HG03025 (cell line): Measurements from ENCODE around the gene CD47.
A peak's percentile ranks its signal among the peaks of the same experiment; 100 is the strongest.

ENCODE experiments used
- ATAC-seq: cut with Tn5 transposase; IDR thresholded peaks from one replicate; pipeline ENCODE4 v1.9.1; 2021; ENCODE audit warnings: mild to moderate bottlenecking, moderate library complexity; ENCODE audit not compliant: unreplicated experiment, low FRiP score

Gene CD47

DNA sequence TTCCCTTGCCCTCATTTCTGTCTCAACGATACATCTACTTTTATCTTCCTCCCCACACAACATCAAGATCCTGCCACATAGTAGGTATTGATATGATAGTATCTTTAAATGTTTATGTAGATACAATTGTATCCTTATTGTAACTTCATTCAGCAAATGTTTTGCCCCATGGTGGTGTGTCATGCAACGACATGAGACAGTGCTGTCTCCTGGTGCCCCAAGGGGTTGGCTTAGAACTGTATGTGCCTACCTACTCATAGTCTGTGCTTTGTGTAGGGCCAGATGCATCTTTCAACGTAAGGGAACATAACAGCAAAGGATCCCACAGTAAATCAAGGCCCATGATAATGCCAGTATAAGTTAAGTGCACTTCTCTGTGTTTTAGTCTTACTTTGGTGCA lies 2.8 kb upstream of the CD47 start:
- ATAC-seq, result no peak

DNA sequence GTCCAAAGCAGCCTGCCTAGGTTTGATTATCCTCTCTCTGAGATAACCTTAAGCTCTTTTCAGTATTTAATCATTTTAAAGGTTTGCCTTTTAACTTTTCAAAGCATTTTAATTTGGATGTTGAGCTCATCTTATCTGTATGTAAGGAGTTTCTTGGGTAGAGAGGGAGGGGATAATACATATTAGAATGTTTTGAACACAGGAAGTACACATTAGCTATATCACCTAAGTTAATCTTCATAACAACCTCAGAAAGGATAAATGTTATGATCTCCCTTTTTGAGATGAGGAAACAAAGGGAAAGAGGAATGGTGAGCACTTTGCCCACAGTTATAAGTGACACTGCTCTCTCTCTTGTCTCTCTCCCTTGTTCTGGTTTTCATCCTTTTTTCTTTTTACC lies 2.2 kb upstream of the CD47 start:
- no peak for ATAC-seq

DNA sequence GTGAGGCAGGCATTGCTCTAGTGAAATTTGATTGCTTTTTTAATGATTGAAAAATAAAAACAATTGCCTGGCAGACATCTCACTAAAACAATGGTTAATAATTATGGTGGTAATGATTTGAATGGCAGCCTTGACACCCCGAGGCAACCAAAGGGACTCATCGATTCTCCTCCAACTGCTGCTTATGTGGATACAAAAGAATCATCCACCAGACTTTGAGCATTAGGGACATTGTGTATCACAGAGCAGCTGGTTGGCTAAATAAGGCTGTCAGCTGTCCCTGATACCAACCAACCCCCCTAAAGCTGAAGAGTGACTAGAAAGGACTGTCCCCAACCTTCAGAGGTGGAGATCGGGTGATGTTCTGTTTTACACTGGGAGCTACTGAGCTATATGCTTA lies 1.7 kb upstream of the CD47 start:
- no peak for ATAC-seq

DNA sequence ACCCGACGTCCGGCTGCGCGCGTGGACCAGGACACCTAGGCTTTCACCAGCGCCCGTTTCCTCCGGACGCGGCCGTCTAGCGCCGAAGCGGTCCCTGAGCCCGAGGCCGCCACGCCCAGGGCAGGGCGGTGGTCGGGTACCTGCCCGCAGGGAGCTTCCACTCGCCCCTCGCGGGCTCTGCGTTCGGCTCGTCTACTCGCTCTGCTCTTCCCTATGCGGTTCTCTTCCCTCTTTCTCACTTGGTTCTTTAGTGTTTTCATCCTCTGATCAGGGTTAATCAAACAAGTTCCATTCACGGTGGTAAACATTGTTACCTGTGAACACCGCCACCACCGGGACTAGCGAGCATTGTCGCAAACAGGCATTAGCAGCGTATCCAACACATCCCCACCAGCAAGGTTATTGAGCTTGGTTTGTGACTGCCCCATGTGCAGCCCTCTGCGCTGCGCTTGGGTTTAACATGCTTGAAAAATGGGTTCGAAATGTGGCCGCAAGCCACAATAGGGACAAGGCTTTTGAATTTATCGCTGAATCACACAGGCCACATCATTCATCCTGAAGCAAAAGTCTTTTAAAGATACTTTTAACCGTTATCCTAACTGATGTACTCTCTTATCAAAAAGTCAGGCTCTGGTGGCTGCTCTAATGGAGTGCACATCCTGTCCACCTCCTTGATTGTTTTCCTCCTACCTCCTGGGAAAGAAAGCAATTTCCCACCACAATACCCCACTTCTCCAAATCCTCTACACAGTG lies 843 bp upstream of the CD47 start:
- ATAC-seq, result peak; percentile 6

DNA sequence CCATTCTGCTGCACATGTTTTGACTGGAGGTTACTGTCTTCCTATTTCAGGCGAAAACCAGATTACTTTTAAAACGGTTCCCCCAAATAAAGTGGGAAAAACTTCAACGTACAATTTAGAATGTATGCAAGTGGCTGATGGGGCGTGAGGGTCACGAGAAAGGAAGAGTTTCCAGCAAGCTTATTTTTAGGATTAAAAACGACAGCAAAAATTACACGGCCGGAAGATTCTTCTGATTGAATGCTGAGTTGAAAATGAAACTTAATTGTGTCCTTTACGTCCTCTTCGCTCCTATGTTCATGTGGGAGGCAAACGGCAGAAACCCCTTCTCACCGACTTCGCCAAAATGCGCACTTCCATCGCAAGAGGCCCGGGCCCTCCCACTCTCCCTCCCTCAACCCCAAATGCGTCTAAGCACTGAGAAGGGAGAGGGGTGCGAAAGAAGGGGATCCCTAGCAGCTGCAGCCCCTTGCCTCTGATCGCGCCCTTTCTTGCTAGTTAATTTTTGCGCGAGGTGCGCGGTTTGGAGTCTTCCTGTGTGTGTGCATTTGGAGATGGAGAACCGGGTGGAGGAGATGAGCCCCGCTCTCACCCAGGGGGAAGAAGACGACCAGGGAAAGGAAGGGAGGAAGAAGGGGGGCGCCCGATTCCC lies 656 bp downstream of the CD47 start:
- peak; percentile 2 for ATAC-seq

DNA sequence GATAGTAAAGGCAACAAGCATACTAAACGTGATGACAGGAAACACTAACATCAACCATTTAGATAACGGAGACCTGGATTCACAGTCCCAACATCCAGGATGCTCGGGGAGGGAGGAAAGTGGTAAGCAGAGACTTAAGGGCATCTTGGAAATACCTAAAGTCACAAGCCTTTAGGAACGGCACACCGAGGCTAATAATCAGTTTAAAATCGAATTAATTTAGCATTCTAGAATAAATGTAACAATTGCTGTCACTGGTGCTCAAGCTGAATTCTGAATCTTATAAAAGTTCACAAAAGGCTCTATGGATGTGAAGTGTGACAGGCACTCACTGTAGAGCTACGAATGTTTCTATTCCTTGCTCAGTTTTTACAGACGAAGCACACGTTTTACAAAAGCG lies 1.3 kb downstream of the CD47 start:
- ATAC-seq, result no peak

DNA sequence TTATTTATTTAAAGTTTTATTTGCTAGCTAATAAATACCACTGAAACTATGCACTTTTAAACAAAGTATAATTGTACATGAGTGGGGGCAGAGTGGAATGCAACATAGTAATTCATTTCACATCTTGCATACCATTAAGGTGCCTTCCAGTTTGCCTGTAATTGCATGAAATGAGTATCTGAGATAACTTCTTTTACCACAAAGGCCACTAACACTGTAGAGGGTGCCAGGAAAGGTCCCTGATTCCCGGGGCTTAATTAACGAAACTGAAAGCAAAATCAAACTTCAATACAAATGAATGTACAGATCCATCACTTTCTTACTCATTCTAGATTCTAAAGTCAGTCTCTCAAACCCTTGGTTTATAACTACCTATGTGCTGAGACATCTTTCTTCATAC lies 2.1 kb downstream of the CD47 start:
- no peak for ATAC-seq

DNA sequence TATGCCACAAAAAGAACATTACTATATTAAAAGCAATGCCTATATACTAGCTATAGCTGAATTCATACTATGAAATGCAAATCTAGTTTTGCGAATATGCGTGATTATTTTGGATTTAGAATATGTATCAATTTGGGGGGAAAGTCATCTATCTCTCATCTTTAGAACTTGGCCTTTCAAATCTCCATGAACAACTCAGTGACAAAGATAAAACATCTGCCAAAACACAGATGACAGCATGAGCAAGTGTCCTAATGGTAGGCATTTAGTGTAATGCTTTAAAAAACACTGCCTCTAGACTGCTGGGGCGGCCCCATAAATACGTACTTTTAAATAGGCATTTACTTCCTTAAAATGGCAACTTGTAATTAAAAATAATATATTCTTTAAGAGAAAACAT lies 2.7 kb downstream of the CD47 start:
- no peak for ATAC-seq

DNA sequence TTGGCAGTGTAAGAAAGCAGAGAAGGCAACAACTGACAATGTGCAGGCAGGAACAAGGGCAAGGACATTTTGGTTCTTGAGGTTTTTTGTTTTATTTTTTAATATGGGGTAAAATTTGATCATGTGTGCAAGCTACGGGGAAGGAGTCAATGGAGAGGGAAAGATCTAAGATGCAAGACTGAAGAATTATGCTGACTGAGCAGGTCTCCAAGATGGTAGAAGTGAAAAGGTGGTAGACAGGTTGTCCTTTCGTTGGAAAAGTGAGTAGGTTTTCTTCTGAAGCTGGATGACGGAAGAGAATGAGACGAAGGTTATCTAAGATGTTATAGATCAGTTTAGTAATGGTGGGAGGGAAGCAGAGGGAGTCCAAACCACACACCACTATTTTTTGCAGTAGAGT lies 4.2 kb downstream of the CD47 start:
- ATAC-seq, result no peak

DNA sequence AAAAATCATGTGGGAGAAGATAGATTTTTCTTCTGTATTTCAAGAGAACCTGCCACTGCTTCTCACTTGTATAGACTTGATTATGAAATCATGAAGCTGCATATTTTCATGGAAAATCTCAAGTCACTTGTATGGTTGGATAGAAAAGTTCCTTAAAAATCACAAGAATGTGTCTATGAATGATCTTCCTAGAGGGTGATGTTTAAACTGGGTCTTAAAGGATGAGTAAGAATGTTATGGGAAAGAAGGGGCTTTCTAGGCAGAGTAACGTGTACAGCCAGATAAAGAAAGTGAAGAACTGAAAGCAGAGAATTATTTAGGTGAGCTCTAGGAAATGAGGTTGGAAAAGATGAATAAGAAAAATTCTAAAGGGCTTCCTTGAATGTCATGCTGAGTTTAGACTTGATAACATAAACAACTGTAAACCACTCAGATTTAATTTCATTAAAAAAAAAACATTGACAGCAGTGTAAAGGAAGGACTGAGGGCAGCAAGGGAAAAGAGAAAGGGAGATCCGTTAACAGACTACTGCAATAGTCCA lies 5.0 kb downstream of the CD47 start:
- no peak for ATAC-seq

DNA sequence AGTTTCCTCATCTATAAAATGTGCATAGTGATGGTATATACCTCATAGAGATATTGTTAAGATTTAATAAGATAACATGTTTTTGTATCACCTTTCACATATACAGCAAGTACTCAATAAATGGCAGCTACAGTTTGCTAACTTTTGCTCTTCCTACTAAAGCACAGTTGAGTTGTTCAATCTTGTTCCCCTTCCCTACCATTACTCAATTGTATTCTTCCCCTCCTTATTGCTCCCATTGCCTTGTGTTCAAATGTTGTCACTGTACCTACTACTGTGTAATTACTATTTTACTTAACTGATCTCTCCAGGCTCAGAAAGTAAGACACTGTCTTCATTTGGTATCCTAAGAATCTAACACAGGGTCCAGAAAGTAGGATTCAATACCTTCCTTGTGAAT lies 5.5 kb downstream of the CD47 start:
- no peak for ATAC-seq

DNA sequence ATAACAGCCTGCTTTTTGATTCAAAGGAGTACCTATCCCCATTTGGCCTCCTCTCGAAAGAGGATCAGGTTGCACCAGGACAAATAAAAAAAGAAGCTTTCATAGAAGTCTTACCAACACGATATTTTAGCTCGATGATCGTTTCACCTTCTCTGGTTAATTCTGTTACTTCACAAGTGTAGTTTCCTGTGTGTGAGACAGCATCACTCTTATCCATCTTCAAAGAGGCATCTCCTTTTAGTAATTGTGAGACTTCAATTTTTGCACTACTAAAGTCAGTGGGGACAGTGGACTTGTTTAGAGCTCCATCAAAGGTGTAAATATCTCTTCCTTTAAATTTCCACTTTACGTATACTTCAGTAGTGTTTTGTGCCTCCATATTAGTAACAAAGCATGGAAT lies 11.0 kb downstream of the CD47 start:
- no peak for ATAC-seq

DNA sequence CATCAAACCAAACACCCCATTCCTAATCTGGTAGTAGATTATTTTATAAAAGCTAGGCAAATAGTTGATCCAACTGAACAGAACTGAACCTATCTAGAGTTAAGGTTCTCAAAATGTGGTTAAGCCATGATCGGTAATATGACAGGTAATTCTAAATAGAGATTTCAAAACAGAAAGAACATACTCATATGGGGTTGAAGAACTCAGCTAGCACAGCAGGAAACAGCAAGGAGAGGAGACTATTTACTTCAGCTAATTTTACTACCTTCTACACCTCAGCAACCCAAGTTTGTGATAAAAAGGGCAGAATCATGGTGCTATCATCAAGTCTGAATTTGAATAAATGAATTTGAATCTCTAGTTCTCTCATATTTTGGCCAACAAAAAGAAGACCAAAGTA lies 11.8 kb downstream of the CD47 start:
- ATAC-seq, result no peak

DNA sequence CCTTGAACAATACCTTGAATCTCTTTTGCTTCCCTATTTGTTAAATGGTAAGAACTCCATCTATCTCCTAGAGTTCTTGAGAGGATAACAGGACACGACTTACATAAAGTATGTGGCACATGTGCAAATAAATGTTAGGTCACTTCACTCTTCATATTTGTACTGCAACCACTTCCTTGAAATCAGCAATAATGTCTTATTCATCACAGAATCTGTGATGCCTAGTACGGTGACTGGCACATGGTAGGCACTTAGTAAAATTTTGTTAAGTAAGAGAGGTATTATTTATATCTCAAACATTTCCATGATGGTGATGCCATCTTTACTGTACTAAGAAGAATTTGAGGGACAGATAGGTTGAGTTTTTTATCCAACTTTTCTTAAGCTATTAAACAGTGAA lies 14.3 kb downstream of the CD47 start:
- ATAC-seq, result no peak

DNA sequence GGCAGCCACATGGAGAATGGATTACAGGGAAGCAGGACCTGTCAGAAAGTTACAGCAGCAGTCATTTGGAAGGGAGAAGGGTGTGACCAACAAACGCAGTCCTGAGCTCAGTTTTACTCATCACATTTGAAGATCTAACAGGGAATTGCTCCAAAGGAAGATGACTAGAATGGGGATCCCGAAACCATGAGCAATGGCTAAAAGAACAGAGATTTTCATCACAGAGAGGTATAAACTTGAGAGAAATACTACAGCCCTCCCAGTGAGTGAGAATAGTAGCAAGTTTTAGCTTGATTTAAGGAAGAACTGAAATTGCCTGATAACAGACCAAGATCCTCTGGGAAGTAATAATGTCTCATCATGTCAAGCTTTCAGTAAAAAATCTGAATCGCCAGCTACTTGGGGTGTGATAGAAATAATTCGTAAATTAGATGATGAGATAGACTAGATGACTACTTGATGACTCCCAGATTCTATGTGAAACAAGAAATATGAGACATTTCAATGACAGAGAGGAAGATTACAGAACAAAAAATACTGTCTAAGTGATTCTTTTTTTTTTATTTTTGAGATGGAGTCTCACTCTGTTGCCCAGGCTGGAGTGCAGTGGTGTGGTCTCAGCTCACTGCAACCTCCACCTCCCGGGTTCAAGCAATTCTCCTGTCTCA lies 16.9 kb downstream of the CD47 start:
- ATAC-seq, result no peak

DNA sequence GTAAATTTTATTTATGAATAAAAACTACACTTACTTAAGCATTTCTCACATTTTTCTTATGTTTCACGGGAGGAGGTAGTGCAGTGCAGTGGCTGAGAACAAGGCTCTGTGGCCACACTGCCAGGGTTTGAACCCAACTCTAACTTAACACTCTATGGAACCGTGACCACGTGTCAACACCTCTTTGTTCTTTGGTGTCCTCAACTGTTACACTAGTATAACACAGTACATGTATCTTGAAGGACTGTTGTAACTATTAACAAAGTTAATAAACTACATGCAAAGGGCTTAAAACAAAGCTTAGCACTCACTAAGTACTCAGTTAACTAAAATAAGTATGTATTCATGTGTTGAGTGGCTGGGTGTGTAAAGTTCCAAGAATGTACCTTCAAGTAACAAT lies 19.5 kb downstream of the CD47 start:
- no peak for ATAC-seq

DNA sequence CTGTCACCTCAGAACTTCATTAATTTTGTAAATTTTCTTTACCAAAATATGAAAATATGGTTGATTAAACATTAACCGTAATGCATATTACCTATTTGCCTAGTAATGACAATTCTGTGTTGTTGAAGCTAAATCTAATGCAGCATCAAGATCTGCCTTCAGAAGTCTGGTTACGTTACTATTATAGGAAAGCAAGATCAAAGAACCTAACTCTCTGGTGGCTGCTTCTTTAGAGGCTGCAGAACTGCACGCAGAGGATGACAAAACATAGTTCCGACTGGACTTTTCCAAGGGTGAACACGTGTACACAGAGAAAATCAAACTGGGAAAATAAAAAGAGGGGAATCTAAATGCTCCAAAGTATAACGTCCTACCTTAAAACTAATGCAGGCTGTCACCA lies 20.5 kb downstream of the CD47 start:
- ATAC-seq, result no peak

DNA sequence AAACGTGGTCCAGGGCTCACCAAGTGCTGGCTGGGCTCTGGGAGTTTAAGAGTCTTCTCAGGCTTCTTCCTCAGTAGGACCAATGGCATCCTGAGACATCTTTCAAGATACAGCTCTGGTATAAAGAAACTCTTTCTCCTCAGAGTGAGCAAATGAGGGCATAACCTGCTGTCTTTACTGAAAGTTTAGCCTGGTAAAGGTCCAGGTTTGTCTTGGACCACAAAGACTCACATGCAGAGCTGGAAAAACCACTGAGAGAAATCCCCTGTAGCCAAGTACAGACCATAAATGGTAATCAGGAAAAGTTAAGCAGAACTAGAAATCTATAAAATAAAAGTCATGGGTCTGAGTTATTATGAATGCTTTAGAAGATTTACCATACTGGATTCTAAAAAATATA lies 23.1 kb downstream of the CD47 start:
- no peak for ATAC-seq

DNA sequence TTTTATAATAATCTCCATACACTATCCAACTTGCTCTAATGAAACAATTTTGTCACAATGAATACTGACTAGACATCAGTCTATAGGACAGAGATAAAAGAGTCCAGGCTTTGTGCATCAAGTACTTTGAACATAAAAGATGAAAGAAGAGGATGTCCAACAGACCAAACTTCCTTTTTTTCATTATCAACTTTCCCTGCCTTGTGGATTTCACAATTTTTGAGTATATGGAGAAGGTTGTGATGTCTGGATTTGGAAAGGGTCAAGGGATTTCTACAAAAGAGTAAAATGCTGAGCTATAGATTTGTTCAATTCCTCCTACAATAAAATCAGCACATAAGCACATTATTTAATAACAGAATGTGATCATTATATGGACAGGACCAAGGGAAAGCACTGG lies 25.7 kb downstream of the CD47 start:
- no peak for ATAC-seq

DNA sequence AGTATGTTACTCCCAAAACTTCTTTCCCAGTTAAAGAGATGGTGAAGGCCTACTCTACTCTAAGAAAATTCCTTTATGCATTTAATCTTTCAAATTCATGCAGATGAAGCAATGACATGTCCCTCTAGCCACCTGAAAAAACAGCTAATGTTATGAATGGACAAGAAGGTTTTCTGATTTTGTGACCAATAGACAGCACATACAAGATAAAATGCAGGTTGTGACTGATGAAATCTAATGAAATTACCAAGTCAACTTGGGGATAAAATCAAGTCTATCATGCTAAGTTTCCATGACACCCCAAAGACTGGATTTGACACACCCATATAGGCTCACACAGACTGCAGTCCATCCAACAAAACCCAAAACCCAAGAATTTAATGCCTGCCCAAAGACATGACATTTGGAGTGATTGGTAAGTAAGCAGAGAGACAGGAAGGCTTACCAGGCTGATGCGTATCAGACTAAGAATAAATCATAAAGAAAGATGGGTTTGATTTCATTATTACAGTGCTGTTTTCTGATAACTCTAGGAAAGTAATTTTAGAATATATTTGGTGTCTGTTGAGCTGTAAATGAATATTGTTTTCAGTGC lies 26.4 kb downstream of the CD47 start:
- no peak for ATAC-seq

DNA sequence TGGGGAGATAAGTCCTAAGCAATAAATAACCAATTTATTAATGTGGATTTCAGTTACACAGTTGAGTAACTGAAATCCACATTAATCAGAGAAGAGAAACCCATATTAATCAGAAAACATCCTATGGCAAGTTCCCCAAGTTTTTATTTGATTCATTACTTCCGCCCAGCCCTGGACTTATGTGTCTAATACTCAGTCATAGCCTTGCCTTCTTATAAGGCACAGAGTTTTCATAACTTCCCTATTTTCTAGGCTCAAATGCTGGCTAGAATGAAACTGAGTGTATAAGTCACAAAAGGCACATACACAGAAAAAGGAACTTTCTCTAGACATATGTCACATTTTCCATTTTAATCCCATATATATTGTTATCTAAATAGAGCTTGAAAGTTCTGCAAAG lies 28.8 kb downstream of the CD47 start:
- no peak for ATAC-seq
